ENCODE results near the gene TGFBR1. TPM values are rescaled to one million over a fixed set of nuclear protein-coding genes. Genes with fewer than 3 reads are reported as not detected.

The TGFBR1 gene
- total RNA-seq, 1 donor from 2014 or later: 78.8 TPM

DNA sequence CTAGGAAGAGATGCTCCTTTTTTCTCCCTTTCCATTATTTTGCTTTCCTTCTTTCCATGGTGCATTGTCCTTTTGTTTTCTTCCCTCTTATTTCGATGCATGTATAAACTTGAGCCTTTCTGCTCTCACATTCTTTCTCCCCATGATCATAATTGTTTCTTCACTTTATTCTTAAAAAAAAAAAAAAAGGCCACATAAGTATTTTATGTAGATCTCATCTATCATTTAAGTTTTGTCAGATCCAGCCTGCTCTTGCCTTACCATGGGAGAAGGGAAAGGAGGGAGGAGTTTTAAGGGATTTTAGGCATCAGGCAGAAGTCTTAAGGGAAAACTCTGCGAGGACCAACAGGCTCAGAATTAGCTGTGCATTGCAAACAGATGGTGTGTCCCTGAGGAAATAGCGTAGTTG, 11.1 kb downstream of the TGFBR1 start:
- Histone ChIP-seq H3K9me3 (no peaks in the 10 kb centered on the region), H3K4me1 (peaks cover 74% of the 10 kb centered on the region), H3K27me3 (ENCODE audit: low read depth) (no peaks in the 10 kb centered on the region), H3K4me3 (no peak overlapping the region), H3K27ac (no peak overlapping the region), H3K36me3 (no peaks in the 10 kb centered on the region)
- intact Hi-C loops (cut with DNase I): no loop called here
- TF ChIP-seq, protein P1, sequence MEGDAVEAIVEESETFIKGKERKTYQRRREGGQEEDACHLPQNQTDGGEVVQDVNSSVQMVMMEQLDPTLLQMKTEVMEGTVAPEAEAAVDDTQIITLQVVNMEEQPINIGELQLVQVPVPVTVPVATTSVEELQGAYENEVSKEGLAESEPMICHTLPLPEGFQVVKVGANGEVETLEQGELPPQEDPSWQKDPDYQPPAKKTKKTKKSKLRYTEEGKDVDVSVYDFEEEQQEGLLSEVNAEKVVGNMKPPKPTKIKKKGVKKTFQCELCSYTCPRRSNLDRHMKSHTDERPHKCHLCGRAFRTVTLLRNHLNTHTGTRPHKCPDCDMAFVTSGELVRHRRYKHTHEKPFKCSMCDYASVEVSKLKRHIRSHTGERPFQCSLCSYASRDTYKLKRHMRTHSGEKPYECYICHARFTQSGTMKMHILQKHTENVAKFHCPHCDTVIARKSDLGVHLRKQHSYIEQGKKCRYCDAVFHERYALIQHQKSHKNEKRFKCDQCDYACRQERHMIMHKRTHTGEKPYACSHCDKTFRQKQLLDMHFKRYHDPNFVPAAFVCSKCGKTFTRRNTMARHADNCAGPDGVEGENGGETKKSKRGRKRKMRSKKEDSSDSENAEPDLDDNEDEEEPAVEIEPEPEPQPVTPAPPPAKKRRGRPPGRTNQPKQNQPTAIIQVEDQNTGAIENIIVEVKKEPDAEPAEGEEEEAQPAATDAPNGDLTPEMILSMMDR (IDR thresholded peaks at IDR 0.05): no peak
- DNase-seq (no peak), ATAC-seq (no peak)

DNA sequence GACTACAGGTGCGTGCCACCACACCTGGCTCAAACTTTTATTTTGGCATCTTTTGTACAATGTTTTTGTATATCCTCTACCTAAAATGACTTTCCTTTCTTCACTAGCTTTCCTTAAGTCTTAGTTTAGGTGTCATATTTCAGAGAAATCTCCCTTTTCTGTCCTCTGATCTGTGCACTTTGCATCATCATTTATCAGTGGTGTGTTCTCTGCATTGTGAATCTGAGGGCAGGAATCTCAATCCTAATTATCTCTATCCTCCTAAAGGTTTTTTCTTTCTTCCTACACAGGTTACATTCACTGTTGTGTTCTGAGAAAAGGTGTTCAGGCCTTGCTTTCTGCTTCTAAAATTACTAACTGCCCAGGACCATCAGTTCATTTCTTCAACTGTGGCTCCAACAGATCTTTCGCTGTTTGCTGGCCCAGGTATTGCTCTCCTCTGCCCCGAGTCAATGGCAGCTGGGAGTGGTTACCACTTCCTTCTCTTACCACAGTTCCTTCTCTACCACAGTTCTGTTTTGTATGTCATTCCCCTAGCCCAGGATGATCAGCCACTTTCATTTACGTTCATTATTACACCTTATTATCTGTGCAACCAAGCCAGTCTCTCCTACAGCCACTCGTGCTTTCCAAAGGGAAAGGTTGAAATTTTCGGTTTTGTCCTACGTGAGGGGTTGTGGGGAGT, 14.0 kb downstream of the TGFBR1 start:
- TF ChIP-seq, protein P1 (IDR thresholded peaks at IDR 0.05): no peak
- Histone ChIP-seq H3K4me3 (no peak overlapping the region), H3K9me3 (no peaks in the 10 kb centered on the region), H3K27ac (no peak overlapping the region), H3K27me3 (ENCODE audit: low read depth) (no peaks in the 10 kb centered on the region), H3K4me1 (peaks cover 66% of the 10 kb centered on the region), H3K36me3 (no peaks in the 10 kb centered on the region)
- DNase-seq (no peak), ATAC-seq (peak; percentile 72 to 76)
- intact Hi-C loops (cut with DNase I): no loop called here

DNA sequence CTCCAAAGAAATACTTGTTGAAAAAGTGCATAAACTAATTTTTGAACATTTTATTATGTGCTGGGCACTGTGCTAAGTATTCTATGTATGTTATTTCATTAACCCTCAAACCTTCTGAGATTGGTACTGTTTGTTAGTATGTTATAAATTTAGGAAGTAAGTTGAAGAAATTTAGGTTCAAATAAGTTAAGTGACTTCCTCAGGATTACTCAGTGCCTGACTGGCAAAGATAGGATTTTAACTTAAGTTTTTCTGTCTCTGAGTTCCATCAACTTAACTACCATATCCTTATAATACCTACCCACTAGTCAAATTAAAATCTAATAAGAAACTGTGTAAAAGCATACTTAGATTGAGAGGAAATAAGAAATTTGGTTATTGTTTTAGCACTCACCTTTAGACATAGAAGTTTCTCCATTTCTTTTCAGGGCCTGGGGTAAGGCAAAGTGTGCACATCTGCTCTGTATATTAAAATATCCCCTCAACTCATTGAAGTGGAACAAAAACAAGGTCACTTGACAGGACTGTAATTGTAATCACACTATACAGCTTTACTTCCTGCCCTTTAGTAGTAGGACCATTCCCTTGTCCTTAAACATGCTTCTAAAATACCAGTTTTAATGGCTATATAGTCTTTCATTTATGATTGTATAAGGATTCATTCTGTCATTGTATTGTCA, 15.2 kb downstream of the TGFBR1 start:
- TF ChIP-seq, protein P1 (IDR thresholded peaks at IDR 0.05): no peak
- no peak overlapping the region for H3K27ac ChIP-seq
- H3K4me1 ChIP-seq: peaks cover 59% of the 10 kb centered on the region
- intact Hi-C loops (cut with DNase I): no loop called here
- H3K36me3 ChIP-seq: no peaks in the 10 kb centered on the region
- H3K4me3 ChIP-seq: no peak overlapping the region
- H3K27me3 ChIP-seq (ENCODE audit: low read depth): no peaks in the 10 kb centered on the region
- no peaks in the 10 kb centered on the region for H3K9me3 ChIP-seq
- no peak for ATAC-seq
- DNase-seq: no peak

DNA sequence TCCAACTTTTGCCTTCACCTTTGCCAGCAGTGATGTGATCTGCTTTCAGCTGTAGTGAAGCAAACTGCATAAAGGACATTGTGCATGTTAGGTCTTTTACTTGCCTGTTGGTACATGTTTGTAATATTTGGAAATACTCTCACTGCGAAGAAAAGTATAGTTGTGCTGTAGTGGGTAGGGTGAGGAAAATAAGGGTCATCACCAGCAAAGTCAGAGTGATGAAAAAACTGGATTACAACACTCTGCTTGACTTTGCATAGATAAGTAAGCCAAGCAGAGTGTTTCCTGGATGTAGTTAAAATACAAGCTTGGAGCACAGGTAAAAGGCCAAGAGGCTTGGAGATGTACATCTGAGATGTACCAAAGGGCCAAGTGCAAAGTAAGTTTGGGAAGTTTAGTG, 16.7 kb downstream of the TGFBR1 start:
- H3K4me3 ChIP-seq: no peak overlapping the region
- peaks cover 61% of the 10 kb centered on the region for H3K4me1 ChIP-seq
- H3K27me3 ChIP-seq (ENCODE audit: low read depth): no peaks in the 10 kb centered on the region
- intact Hi-C loops (cut with DNase I): no loop called here
- no peaks in the 10 kb centered on the region for H3K9me3 ChIP-seq
- H3K27ac ChIP-seq: no peak overlapping the region
- TF ChIP-seq, protein P1 (IDR thresholded peaks at IDR 0.05): no peak
- DNase-seq: no peak
- H3K36me3 ChIP-seq: no peaks in the 10 kb centered on the region
- ATAC-seq: peak; percentile 39 to 42

DNA sequence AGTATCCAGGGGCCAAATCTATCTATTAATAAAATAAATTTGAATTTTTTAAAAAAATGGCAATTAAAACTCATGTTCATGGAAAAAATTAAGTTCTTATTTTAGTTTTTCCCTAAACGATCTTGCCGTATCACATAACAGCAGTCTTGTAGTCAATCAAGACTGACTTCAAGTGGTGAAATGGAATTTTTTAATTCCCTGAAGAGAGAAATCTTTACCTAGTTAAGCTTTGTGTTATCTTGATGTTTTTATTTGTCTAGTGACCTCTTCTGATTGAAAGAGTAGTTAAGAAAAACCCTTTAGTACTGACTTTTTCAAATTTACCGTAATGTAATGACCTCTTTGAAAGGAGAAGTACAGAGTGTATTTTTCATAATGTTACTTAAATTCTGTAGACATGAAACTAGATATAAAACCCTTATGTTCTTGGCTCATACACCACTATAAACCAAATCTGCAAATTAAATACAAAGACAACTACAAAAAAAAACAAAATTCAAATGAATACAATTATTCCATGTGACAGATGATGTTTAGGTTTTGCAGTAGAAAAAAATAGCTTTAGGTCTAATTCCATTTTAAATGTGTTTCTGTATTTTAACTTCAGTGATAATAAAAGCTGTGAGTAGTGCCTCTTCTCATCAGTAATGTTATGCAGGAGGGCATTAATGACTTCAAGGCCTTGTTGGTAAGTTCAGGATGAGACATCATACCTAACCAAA, 19.8 kb downstream of the TGFBR1 start:
- Histone ChIP-seq H3K27ac (no peak overlapping the region), H3K4me3 (no peak overlapping the region), H3K36me3 (no peaks in the 10 kb centered on the region), H3K9me3 (no peaks in the 10 kb centered on the region), H3K27me3 (ENCODE audit: low read depth) (no peaks in the 10 kb centered on the region), H3K4me1 (peaks cover 57% of the 10 kb centered on the region)
- ATAC-seq (peak in 1 of 2 donors; percentile 57), DNase-seq (no peak)
- intact Hi-C loops (cut with DNase I): no loop called here
- TF ChIP-seq, protein P1 (IDR thresholded peaks at IDR 0.05): no peak
